Fibroblast of peridontal ligament (primary cell): ENCODE results near the gene ADAM12.

Source experiments
- DNase-seq: peaks from one replicate; pipeline ENCODE4 v3.0.0-alpha.2; 2010; ENCODE audit errors: extremely low read depth

The ADAM12 gene

DNA sequence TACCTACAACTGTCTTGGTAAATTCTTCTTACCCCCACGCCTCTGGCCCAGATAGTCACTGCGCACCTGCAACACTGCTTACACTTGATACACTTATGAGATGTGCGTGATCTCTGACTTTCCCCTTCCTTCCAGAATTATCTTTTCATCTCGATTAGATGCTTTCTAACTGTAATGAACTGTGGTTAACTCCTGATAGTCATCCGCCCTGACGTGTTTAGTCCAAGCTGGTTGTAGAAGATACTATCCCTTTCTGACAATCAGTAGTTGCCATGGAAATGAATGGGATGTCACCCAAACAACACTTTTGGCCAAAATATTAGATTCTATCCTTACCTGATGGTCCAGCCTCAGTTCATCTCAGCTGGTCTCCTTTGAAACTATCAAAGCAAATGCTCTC lies 241.5 kb downstream of the ADAM12 start:
- DNase-seq = no peak

DNA sequence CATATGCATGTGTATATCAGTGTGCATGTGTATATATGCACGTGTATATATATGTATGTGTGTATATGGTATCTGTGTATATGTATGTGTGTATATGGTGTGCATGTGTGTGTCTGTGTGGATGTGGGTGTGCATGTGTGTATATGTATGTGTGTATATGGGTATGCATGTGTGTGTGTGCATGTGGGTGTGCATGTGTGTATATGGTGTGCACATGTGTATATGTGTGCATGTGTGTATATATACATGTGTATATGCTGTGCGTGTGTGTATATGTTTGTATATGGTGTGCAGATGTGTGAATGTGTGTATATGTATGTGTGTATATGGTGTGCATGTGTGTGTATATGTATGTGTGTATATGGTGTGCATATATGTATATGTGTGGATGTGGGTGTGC lies 245.2 kb downstream of the ADAM12 start:
- DNase-seq = no peak

DNA sequence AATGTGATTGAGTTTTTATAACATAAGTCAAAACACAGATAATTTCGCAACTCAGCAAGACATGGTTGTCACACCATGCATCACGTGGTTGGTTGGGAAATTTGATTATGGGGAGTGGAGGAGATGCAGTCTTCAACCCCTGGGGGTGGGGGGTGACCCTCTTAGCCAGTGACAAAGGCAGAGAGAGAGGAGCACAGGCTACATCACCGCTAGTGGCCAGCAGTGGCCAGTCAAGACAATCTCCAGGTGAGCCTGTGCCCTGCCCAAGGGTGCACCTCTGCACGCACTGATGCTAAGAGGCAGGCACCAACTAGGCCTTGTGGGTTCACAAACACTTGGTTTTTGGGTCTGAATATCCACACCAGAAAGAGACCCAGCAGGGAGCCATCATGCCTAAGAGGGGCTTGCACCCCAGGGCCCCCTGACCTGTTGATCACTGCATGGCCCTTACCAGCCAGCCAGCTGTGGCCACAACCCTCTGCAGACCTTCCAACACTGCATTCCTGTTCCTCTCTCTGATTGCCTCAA lies 247.5 kb downstream of the ADAM12 start:
- no peak for DNase-seq

DNA sequence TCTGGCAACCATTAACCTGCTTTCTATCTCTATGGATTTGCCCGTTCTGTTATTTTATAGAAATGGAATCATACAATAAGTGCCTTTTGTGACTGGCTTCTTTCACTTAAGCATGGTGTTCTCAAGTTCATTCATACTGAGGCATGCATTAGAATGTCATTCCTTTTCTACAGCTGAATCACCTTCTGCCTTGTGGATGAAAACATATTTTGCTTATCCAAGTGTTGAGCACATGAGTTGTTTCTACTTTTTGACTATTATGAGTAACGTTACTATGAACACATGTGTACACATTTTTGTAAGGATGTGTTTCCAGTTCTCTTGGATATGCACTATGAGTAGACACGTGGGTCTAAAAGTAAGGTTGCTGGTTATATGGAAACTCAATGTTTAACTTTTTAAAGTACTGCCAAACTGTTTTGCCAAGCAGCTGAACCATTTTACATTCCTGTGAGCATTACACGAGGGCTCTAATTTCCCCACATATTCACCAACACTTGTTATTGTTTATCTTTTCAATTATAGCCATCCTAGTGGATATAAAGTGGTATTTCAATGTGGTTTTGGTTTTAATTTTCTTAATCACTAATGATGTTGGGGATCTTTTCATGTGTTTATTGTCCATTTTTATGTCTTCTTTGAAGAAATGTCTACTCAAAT lies 250.6 kb downstream of the ADAM12 start:
- peak; percentile 40 for DNase-seq

DNA sequence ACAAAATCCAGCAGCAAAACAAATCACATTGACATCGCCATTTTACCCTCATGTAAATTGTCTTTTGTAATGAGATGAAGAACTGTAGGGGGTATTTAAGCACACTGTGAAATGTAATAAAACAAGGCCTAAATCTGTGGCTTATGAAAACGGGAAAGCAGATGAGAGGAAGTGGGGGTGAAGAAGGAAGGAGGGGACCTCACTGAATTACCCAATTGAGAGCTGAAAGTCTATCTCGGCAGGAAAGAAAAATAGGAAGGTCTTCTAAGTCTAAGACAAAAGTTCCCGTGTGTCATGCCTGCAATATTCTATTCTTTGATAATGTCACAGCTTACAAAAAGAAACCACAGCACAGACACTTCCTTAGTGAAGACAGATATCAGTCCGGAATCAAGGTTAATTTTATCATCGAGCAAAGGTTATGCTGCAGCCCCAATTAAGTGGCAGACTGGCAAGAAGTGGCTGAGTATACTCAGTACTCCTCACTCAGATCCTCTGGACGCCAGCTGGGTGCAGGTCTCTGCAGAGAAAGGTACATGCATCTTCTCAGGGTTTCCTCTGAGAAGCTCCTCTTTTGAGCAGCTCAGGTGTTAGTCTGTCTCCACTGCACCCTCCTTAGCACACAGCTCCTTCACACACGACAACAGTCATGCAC lies 252.2 kb downstream of the ADAM12 start:
- no peak for DNase-seq

DNA sequence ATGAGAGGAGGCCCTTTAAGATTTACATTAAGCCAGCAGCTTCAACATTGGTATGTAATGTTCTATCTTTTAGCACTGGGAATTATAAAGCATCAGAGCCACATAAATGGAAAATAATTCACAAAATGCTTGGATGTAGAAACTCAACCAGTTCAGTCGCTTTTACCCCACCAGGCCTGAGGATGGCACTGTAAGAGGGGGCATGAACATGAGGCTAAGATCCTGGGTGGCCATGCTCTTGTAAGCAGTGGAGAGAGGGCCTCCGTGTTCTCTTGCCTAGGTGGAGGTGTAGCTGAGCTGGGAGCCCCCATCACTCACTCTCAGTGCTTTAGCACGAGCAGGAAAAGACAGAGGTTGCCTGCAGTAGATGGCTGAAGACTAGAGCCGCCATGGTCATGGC lies 253.1 kb downstream of the ADAM12 start:
- no peak for DNase-seq

DNA sequence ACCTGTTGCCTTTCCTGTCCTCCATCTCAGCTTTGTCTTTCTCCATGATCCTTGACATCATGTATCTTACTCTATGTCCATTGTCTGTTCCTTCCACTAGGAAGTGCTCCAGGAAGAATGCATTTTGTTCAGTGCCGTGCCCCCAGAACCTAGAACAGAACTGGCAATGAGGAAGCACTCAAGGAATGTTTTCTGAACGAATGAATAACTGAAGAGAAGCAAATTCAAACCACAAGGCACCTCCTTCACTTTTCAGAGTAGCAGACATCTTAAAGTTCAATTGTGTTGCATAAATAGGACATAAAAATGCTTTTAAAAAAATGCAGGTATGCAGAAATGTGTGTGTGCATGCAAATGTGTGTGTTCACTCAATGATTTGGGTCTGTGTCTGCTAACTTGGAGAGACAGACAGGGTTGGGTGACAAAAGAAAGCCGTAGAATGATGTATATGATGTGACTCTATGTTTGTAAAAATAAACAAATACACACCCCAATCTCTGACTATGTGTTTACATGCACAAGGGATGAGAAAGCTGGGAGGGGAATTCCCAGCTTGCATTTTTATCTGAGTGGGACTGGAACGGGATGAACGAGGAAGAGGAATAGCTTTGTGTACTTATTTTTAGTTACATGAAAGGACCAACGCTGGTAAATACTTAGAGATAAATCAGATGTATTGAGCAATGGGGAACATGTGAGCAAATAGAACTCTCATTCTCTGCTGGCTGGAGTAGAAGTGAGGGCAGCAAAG lies 254.2 kb downstream of the ADAM12 start:
- DNase-seq = peak; percentile 68

DNA sequence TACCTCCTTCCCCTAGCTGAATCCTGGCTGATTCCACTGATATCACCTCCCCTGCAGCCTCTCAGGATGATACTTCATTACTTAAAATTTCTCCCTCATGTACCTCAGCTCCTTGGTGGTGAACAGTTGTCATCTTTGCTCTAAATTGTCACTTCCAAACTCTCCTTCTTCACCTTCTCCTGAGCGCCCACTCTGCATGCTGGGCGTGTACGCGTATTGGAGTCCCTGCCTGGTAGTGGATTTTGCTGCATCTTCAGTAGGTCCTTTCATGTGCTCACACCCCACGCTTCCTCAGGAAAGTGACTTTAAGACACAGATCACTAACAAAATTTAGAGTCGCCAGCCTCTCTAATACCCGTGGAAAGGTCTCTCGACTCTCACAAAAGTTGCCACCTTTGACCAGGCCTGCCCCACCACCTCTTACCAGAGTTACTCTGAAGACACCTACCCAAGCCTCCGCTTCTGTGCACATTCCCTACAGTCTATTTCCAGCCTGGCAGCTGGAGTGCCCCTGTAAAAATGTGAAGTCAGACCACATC lies 255.1 kb downstream of the ADAM12 start:
- DNase-seq = no peak

DNA sequence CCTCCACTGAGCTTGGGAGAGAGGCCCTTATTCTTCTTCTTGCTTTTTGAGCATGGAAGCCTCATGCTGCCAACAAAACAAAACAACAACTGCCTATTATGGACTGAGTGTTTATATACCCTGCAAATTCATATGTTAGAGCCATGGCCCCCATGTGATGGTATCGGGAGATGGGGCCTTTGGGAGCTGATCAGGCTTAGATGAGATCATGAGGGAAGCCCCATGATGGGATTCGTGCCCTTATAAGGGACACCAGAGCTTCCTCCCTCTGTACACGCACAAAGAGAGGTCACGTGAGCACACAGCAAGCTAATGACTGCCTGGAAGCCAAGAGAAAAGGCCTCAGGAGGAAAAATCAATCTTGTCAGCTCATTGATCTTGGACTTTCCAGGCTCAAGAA lies 256.9 kb downstream of the ADAM12 start:
- DNase-seq = peak; percentile 54

DNA sequence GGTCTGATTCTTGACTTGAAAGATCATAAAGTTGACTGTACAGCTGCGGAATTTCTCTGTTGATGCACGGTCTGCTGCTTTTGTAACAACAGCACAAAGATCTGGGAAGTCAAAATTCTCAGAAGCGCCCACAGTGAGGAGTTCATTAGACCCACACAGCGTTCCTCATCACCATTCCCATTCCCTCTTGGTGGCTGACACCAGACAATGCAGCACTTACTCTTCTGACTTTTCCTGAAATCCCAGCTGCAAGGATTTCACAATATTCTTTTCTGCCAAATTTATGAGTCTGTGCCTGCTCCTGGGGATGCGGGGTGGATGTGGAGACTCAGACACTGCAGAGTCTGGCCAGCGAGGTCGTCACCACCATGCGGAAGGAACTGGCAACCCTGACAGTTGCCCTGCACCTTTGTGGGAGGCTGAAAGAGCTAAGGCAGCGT lies 258.0 kb downstream of the ADAM12 start:
- DNase-seq = peak; percentile 81

DNA sequence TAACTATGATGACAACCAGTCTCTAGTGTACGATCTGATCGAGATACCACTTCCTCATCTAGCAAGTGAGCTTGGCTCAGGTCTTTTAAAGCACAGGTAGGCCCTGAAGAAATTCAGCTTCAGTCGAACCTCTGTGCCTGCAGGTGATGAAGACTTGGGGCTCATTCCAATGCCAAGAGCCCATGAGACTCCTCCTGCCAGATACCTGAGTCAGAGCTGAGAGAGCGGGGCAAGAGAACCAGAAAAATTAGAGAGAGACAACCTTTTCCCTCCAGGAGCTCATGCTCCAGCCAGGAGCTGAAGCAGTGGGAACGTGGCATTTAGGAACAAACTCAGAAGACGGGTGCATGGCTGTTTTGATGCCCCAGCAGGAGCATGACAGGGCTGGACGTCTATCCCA lies 259.3 kb downstream of the ADAM12 start:
- DNase-seq = no peak

DNA sequence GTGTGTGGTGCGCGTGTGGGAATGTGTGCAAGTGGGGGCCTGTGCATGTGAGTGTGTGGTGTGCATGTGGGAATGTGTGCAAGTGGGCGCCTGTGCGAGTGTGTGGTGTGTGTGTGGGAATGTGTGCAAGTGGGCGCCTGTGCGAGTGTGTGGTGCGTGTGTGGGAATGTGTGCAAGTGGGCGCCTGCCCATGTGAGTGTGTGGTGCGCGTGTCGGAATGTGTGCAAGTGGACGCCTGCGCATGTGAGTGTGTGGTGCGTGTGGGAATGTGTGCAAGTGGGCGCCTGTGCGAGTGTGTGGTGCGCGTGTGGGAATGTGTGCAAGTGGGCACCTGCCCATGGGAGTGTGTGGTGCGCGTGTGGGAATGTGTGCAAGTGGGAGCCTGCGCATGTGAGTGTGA lies 259.7 kb downstream of the ADAM12 start:
- DNase-seq = no peak

DNA sequence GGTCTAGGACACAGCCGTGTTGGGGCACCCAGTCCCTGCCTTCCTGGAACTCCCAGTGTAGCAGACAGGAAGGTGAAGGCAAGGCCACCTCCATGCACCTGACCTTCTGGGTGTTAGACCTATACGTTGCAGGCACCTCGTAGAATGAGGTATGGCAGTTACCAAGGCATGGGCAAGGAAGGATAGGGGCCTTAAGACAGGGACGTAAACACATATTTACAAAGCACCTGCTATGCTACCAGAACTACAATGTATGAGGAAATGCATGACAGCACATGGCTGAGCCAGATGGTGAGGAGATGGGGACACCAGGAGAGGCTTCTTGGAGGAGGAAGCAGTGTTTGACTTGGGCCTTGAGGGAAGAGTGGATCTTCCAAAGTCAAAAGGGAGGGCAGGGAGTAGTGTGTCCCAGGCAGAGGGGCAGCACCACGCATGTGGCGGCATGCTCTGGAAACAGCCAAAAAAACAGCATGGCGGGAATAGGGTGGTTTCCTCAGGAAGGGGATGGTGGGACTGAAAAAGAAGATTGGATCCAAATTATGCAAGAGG lies 260.7 kb downstream of the ADAM12 start:
- DNase-seq = no peak

DNA sequence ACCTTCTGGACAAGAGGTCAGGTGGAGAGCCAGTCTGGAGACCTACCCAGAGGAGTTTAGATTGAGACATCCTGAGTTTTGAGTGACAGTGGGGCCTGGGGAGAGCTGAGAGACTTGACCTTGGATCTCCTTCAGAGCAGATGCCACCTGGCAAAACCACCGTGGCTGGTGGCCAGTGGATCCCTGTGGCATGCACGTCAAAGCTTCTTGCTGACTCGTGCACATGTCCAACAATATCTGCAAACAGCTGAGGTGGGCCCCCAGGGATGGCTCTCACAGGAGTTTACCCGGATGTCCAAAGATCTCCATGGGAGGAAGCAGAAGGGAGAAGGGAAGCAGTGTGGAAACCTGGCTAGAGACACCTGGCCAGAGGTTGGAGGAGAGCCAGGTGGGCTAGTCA lies 261.4 kb downstream of the ADAM12 start:
- DNase-seq = no peak

DNA sequence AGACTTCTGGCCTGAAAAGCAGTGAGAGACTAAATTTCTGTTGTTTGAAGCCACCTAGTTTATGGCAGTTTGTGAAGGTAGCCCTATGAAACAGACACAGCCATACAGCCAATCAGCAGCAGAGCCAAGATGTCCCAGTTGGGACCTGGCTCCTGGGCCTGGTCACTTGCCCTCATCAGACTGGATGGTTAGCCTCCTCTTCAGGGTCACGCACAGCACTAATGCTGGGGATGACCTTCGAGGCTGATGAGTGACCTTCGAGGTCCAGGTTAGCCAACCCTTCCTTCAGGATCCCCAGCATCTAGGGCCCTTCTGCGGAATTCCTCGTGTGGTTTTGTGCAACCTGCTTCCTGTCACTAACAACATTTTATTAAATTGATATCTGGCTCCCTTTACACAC lies 262.3 kb downstream of the ADAM12 start:
- DNase-seq = no peak

DNA sequence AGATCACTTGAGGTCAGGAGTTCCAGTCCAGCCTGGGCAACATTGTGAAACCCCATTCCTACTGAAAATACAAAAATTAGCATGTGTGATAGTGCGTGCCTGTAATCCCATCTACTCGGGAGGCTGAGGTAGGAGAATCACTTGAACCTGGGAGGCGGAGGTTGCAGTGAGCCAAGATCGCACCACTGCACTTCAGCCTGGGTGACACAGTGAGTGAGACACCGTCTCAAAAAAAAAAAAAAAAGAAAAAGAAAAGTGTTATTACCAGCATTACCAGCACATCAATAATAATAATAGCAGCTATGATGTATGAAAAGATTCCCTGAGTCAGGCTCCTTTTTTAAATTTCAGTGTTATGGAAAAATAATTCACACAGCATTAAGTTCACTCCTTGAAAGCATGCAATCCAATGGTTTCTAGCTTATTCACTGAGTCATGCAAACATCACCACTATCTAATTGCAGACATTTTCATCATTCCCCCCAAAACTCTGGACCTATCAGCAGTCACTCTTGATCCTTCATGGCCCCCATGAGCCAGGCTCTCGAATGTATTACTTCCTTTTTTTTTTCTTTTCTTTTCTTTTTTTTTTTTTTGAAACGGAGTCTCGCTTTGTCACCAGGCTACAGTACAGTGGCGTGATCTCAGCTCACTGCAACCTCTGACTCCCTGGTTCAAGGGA lies 263.5 kb downstream of the ADAM12 start:
- peak; percentile 67 for DNase-seq

DNA sequence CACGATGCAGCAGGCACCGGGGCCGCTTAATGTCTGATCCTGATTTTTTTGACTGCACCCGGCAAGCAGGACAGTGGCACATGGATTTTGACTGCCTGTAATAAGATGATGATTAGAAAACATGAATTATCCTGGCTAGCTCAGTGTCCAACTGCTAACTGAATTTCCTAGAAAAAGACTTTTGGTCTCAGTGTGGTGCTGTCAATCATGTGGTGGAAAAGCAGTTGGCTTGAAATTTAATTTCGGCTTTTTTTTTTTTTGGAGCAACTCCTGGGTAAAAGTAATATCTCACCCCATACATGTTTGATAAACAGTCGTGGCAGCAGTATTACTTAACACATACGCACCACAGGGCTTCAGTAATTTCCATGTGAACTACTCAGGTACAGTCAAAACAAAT lies 264.2 kb downstream of the ADAM12 start:
- DNase-seq = no peak

DNA sequence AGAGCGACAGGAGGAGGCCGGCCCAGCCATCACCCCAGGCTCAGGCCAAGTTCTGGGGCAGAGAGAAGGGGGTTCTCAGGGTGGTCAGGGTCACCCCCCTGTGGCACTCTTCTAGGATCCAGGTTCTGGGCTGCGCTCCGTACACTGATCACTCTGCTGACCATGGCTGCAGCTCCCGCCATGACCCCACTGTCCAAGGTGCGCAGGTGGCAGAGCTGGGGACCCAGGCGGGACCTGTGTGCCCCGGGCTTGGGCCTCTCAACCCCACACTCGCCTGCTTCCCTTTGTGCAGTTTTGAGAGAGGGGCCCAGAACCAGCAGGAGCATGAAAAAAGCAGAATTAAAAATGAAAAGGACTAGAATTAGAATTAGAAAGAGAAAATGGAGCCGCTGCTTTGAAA lies 264.8 kb downstream of the ADAM12 start:
- DNase-seq = no peak

DNA sequence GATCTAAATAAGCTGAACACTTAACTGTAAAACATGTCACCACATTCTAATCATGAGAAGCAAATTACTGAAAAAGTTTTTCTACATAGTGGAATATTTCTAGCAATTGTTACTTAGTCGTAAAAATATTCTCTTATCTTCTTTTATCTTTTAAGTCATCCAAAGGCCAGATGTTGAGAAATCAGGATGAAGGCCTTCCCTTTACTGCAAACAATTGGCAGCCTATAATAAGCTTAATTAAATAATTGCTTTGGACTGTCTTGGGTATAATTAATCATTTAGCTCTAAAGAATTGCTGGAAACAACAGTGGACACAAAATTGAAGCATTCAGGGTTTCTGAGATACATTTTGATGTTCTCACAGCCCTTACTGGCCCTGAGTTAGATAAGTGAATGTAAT lies 265.4 kb downstream of the ADAM12 start:
- DNase-seq = no peak

DNA sequence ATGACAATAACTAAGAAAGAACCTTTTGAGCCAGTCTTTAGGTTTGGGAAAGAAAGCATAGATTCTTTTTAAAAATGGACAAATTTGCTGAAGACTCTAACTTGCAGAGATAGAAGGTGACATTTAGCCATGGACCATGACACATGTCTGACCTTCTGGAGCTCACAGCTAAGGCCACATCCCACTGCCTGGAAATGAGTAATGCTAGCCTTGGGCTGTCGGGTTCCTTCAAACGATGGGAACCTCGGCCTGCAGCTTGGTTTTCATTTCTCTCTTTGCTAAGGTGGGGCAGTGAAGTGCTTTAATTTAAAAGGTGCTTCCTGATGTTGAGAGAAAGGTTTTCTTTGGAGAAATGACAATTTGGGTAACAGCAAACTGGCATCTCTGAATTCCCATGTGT lies 268.7 kb downstream of the ADAM12 start:
- no peak for DNase-seq

DNA sequence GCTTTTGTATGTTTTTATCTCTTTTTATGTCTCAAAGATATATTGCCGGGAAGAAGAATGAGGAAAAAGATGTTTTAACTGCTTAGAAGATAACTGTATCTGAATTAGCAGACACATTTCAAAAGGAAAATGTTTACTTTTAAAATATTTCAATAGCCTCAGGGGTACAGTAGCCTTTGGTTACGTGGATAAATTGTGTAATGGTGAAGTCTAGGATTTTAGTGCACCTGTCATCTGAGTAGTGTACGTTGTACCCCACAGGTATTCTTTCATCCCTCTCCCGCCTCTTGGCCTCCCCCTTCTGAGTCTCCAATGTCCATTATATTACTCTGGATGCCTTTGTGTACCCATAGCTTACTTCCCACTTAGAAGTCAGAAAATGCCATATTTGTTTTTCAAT lies 269.8 kb downstream of the ADAM12 start:
- no peak for DNase-seq

DNA sequence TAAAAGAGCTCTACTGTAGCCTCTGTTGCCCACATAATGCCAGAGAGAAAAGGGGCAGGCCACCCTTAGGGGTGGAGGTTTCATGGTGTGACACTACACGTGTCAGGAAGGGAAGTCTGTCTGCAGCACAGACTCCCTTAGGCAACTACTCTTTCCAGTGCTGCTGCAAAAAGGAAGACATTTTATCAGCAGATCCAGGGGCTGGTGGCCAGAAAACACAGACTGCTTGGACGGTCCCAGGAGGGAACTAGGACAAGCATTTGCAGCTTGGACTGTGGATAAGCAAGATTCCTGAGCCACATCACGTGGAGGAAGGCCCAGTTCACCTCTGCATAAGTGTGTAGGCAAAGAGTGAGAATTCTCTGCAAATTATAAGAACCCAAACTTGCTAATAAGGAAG lies 271.1 kb downstream of the ADAM12 start:
- no peak for DNase-seq
